Fibroblast of villous mesenchyme (primary cell): ENCODE measurements around the gene UCMA. TPM values are rescaled to one million over a fixed set of nuclear protein-coding genes. Genes with fewer than 3 reads are reported as not detected.

Source experiments
- DNase-seq: peaks from one replicate; pipeline ENCODE4 v3.0.0-alpha.2; 2010; ENCODE audit warnings: low read depth
- H3K4me3 ChIP-seq: 2 replicates; pipeline ENCODE4 v1.5.1; 2011; ENCODE audit warnings: low read depth, mild to moderate bottlenecking, low read length
- CTCF ChIP-seq: IDR thresholded peaks from 2 replicates; pipeline ENCODE4 v1.5.1; 2012; ENCODE audit warnings: low read depth, mild to moderate bottlenecking, low read length; ENCODE audit not compliant: insufficient read depth
- total RNA-seq: library from RNA; depleted of rRNA; stranded (reverse); fragments of >200 nt; gene quantifications from 2 replicates; pipeline ENCODE4 v1.2.3, GENCODE V29; 2012

The UCMA gene
- total RNA-seq, 1 donor, result not detected

- H3K4me3 ChIP-seq, result no peak overlapping the region
- no peak for DNase-seq
- TF ChIP-seq CTCF, result no peak
Measured at GRCh38 chr10:13222566-13222965, 11.6 kb downstream of the UCMA start.

GRCh38 chr10:13222151-13222550, 12.0 kb downstream of the UCMA start:
- H3K4me3 ChIP-seq, result no peak overlapping the region
- no peak for TF ChIP-seq CTCF
- no peak for DNase-seq

- DNase-seq, result no peak
- H3K4me3 ChIP-seq, result no peak overlapping the region
- TF ChIP-seq CTCF, result no peak
Measured at GRCh38 chr10:13221572-13221971, 12.6 kb downstream of the UCMA start.

GRCh38 chr10:13219685-13220670, 14.2 kb downstream of the UCMA start:
- TF ChIP-seq CTCF, result peak; percentile 23
- no peak overlapping the region for H3K4me3 ChIP-seq
- no peak for DNase-seq

GRCh38 chr10:13218878-13219277, 15.3 kb downstream of the UCMA start:
- no peak overlapping the region for H3K4me3 ChIP-seq
- TF ChIP-seq CTCF, result no peak
- no peak for DNase-seq

GRCh38 chr10:13213163-13213562, 21.0 kb downstream of the UCMA start:
- no peak for TF ChIP-seq CTCF
- DNase-seq, result no peak
- H3K4me3 ChIP-seq, result no peak overlapping the region
